Activated naive CD8-positive, alpha-beta T cell treated with anti-CD3 and anti-CD28 coated beads, Interleukin-2, amount 10 ng/mL, durations not matched to agents 7 days and 5 days (primary cell): ENCODE results near the gene FHIT. TPM values are rescaled to one million over a fixed set of nuclear protein-coding genes. Genes with fewer than 3 reads are reported as not detected.

Experiments used
- ATAC-seq: fragments of 150-1000 bp; cut with Tn5 transposase; one replicate; pipeline ENCODE4 v1.10.0; 2021; ENCODE audit warnings: low read depth, moderate library complexity
- POLR2A ChIA-PET: fragments of 350-600 bp; sonication (Branson Sonifier 250); formaldehyde crosslinking; loops from one replicate; lab custom pipeline; 2021; ENCODE audit warnings: antibody characterized with exemption; lab: Charles Lee
- DNase-seq: peaks from one replicate; pipeline ENCODE4 v3.0.0; 2021
- H3K27ac Mint-ChIP-seq: one replicate; pipeline ENCODE4 v1.8.0; 2022; ENCODE audit warnings: mild to moderate bottlenecking, mixed read lengths
- H3K27me3 Mint-ChIP-seq: one replicate; pipeline ENCODE4 v1.8.0; 2022; ENCODE audit warnings: mild to moderate bottlenecking, moderate library complexity, mixed read lengths
- H3K36me3 Mint-ChIP-seq: one replicate; pipeline ENCODE4 v1.8.0; 2021; ENCODE audit warnings: mild to moderate bottlenecking, mixed read lengths
- H3K4me1 Mint-ChIP-seq: one replicate; pipeline ENCODE4 v1.8.0; 2021; ENCODE audit warnings: mixed read lengths
- H3K4me3 Mint-ChIP-seq: one replicate; pipeline ENCODE4 v1.8.0; 2022; ENCODE audit warnings: mild to moderate bottlenecking, moderate library complexity, mixed read lengths
- H3K9me3 Mint-ChIP-seq: one replicate; pipeline ENCODE4 v1.8.0; 2021; ENCODE audit warnings: mixed read lengths
- total RNA-seq, 2 experiments: library from RNA; stranded (reverse); gene quantifications; one replicate each; pipeline ENCODE4 v1.2.3, GENCODE V29; 2021

Gene FHIT
- 1 to 10 TPM; 3.7 to 5.8 TPM for total RNA-seq

GRCh38 chr3:61251174-61251972 is at the start of gene FHIT:
Gene FHIT, minus strand, starts transcription at chr3:61251452.
- peaks cover 4% of the 10 kb centered on the region for H3K36me3 Mint-ChIP-seq
- H3K9me3 Mint-ChIP-seq: no peaks in the 10 kb centered on the region
- POLR2A ChIA-PET: no interaction called here
- peak within 1 kb of the TSS; percentile 89 for H3K27ac Mint-ChIP-seq
- ATAC-seq (peak; percentile 93), DNase-seq (peak; percentile 88)
- peak within 1 kb of the TSS; percentile 93 for H3K4me3 Mint-ChIP-seq
- H3K27me3 Mint-ChIP-seq: peaks cover 6% of the 10 kb centered on the region
- H3K4me1 Mint-ChIP-seq: peaks cover 11% of the 10 kb centered on the region

GRCh38 chr3:61300786-61301185 is 49.5 kb upstream of the FHIT start:
- Mint-ChIP-seq H3K4me1 (no peaks in the 10 kb centered on the region), H3K27ac (no peak overlapping the region), H3K9me3 (peaks cover under 1% of the 10 kb centered on the region), H3K4me3 (no peak overlapping the region), H3K27me3 (peaks cover 2% of the 10 kb centered on the region), H3K36me3 (no peaks in the 10 kb centered on the region)
- POLR2A ChIA-PET: no interaction called here
- no peak for DNase-seq
- ATAC-seq: no peak

- POLR2A ChIA-PET: no interaction called here
- DNase-seq: no peak
- no peaks in the 10 kb centered on the region for H3K9me3 Mint-ChIP-seq
- H3K27ac Mint-ChIP-seq: no peak overlapping the region
- H3K36me3 Mint-ChIP-seq: no peaks in the 10 kb centered on the region
- ATAC-seq: no peak
- H3K4me3 Mint-ChIP-seq: no peak overlapping the region
- H3K4me1 Mint-ChIP-seq: no peaks in the 10 kb centered on the region
- H3K27me3 Mint-ChIP-seq: peaks cover 2% of the 10 kb centered on the region
Observed at GRCh38 chr3:61300006-61300380, 48.7 kb upstream of the FHIT start.

GRCh38 chr3:61299343-61300005 is 48.2 kb upstream of the FHIT start:
- Mint-ChIP-seq H3K4me3 (no peak overlapping the region), H3K27me3 (peaks cover 2% of the 10 kb centered on the region), H3K9me3 (no peaks in the 10 kb centered on the region), H3K36me3 (no peaks in the 10 kb centered on the region), H3K27ac (no peak overlapping the region), H3K4me1 (no peaks in the 10 kb centered on the region)
- ATAC-seq (no peak), DNase-seq (no peak)
- POLR2A ChIA-PET: no interaction called here

GRCh38 chr3:61297821-61298220 is 46.6 kb upstream of the FHIT start:
- ATAC-seq: no peak
- Mint-ChIP-seq H3K36me3 (no peaks in the 10 kb centered on the region), H3K9me3 (no peaks in the 10 kb centered on the region), H3K4me3 (no peak overlapping the region), H3K27ac (no peak overlapping the region), H3K4me1 (no peaks in the 10 kb centered on the region), H3K27me3 (peaks cover 2% of the 10 kb centered on the region)
- DNase-seq: no peak
- POLR2A ChIA-PET: no interaction called here

GRCh38 chr3:61288446-61288845 is 37.2 kb upstream of the FHIT start:
- H3K4me1 Mint-ChIP-seq: no peaks in the 10 kb centered on the region
- no peak for DNase-seq
- no peak for ATAC-seq
- POLR2A ChIA-PET: no interaction called here
- H3K4me3 Mint-ChIP-seq: no peak overlapping the region
- no peaks in the 10 kb centered on the region for H3K9me3 Mint-ChIP-seq
- peaks cover 5% of the 10 kb centered on the region for H3K27me3 Mint-ChIP-seq
- H3K36me3 Mint-ChIP-seq: no peaks in the 10 kb centered on the region
- no peak overlapping the region for H3K27ac Mint-ChIP-seq

- no peaks in the 10 kb centered on the region for H3K9me3 Mint-ChIP-seq
- ATAC-seq (no peak), DNase-seq (no peak)
- POLR2A ChIA-PET: no interaction called here
- H3K27me3 Mint-ChIP-seq: peaks cover 3% of the 10 kb centered on the region
- H3K27ac Mint-ChIP-seq: no peak overlapping the region
- no peaks in the 10 kb centered on the region for H3K36me3 Mint-ChIP-seq
- no peak overlapping the region for H3K4me3 Mint-ChIP-seq
- no peaks in the 10 kb centered on the region for H3K4me1 Mint-ChIP-seq
Observed at GRCh38 chr3:61283876-61284275, 32.6 kb upstream of the FHIT start.

GRCh38 chr3:61278713-61279112 is 27.5 kb upstream of the FHIT start:
- H3K27me3 Mint-ChIP-seq: no peaks in the 10 kb centered on the region
- H3K9me3 Mint-ChIP-seq: no peaks in the 10 kb centered on the region
- no peaks in the 10 kb centered on the region for H3K4me1 Mint-ChIP-seq
- POLR2A ChIA-PET: no interaction called here
- no peak overlapping the region for H3K27ac Mint-ChIP-seq
- ATAC-seq (no peak), DNase-seq (no peak)
- H3K36me3 Mint-ChIP-seq: no peaks in the 10 kb centered on the region
- H3K4me3 Mint-ChIP-seq: no peak overlapping the region

GRCh38 chr3:61277411-61277810 is 26.2 kb upstream of the FHIT start:
- H3K36me3 Mint-ChIP-seq: no peaks in the 10 kb centered on the region
- no peaks in the 10 kb centered on the region for H3K4me1 Mint-ChIP-seq
- H3K27ac Mint-ChIP-seq: no peak overlapping the region
- peaks cover 5% of the 10 kb centered on the region for H3K27me3 Mint-ChIP-seq
- ATAC-seq (no peak), DNase-seq (no peak)
- H3K4me3 Mint-ChIP-seq: no peak overlapping the region
- H3K9me3 Mint-ChIP-seq: no peaks in the 10 kb centered on the region
- POLR2A ChIA-PET: no interaction called here

GRCh38 chr3:61269435-61269834 is 18.2 kb upstream of the FHIT start:
- Mint-ChIP-seq H3K4me1 (no peaks in the 10 kb centered on the region), H3K36me3 (no peaks in the 10 kb centered on the region), H3K27ac (no peak overlapping the region), H3K27me3 (peaks cover 8% of the 10 kb centered on the region), H3K9me3 (no peaks in the 10 kb centered on the region), H3K4me3 (no peak overlapping the region)
- ATAC-seq: no peak
- POLR2A ChIA-PET: no interaction called here
- no peak for DNase-seq

- H3K27me3 Mint-ChIP-seq: peaks cover 8% of the 10 kb centered on the region
- no peaks in the 10 kb centered on the region for H3K36me3 Mint-ChIP-seq
- no peak for ATAC-seq
- H3K27ac Mint-ChIP-seq: no peak overlapping the region
- no peak for DNase-seq
- no peaks in the 10 kb centered on the region for H3K4me1 Mint-ChIP-seq
- H3K9me3 Mint-ChIP-seq: no peaks in the 10 kb centered on the region
- POLR2A ChIA-PET: no interaction called here
- H3K4me3 Mint-ChIP-seq: no peak overlapping the region
Observed at GRCh38 chr3:61268644-61269043, 17.4 kb upstream of the FHIT start.

GRCh38 chr3:61264281-61264680 is 13.0 kb upstream of the FHIT start:
- H3K36me3 Mint-ChIP-seq: no peaks in the 10 kb centered on the region
- no peak overlapping the region for H3K4me3 Mint-ChIP-seq
- H3K4me1 Mint-ChIP-seq: no peaks in the 10 kb centered on the region
- H3K27me3 Mint-ChIP-seq: peaks cover 5% of the 10 kb centered on the region
- no peak overlapping the region for H3K27ac Mint-ChIP-seq
- POLR2A ChIA-PET: no interaction called here
- ATAC-seq (no peak), DNase-seq (no peak)
- H3K9me3 Mint-ChIP-seq: peaks cover 2% of the 10 kb centered on the region

- H3K36me3 Mint-ChIP-seq: no peaks in the 10 kb centered on the region
- no peak for DNase-seq
- H3K4me3 Mint-ChIP-seq: no peak overlapping the region
- peaks cover 13% of the 10 kb centered on the region for H3K27me3 Mint-ChIP-seq
- no peak for ATAC-seq
- peaks cover under 1% of the 10 kb centered on the region for H3K4me1 Mint-ChIP-seq
- no peak overlapping the region for H3K27ac Mint-ChIP-seq
- POLR2A ChIA-PET: no interaction called here
- H3K9me3 Mint-ChIP-seq: peaks cover 2% of the 10 kb centered on the region
Observed at GRCh38 chr3:61257148-61257547, 5.9 kb upstream of the FHIT start.

GRCh38 chr3:61253756-61254155 is 2.5 kb upstream of the FHIT start:
- Mint-ChIP-seq H3K4me3 (no peak overlapping the region), H3K4me1 (peaks cover 11% of the 10 kb centered on the region), H3K36me3 (no peaks in the 10 kb centered on the region), H3K27ac (no peak overlapping the region), H3K9me3 (no peaks in the 10 kb centered on the region), H3K27me3 (peaks cover 11% of the 10 kb centered on the region)
- POLR2A ChIA-PET: no interaction called here
- DNase-seq (no peak), ATAC-seq (no peak)
